Left lung (tissue), 14 donors: ENCODE data around the gene SRRD. TPM values are rescaled to one million over a fixed set of nuclear protein-coding genes. Genes with fewer than 3 reads are reported as not detected.

ENCODE experiments used
- ATAC-seq: fragments of 200-7000 bp; cut with Tn5 transposase; one replicate; pipeline ENCODE4 v1.9.1; 2020; ENCODE audit warnings: moderate library complexity
- DNase-seq, 4 donors: peaks; one replicate each; pipeline ENCODE4 v3.0.0-alpha.2; 2013 to 2020
- H3K27ac ChIP-seq, 2 donors: fragments of 200-600 bp; sonication (generic) in 1 of 2; one replicate each; pipeline versions ENCODE4 v1.5.0 to v1.8.0; 2020 to 2021
- H3K27me3 ChIP-seq, 2 donors: fragments of 200-600 bp; sonication (generic) in 1 of 2; one replicate each; pipeline versions ENCODE4 v1.5.0 to v1.8.0; 2020 to 2021
- H3K36me3 ChIP-seq, 2 donors: fragments of 200-600 bp; sonication (generic) in 1 of 2; one replicate each; pipeline versions ENCODE4 v1.5.0 to v1.8.0; 2020 to 2021
- H3K4me1 ChIP-seq, 2 donors: fragments of 200-600 bp; one replicate each; pipeline ENCODE4 v1.8.0; 2021
- H3K4me3 ChIP-seq, 2 donors: fragments of 200-600 bp; sonication (generic) in 1 of 2; one replicate each; pipeline versions ENCODE4 v1.5.0 to v1.8.0; 2020 to 2021; ENCODE audit warnings: mild to moderate bottlenecking in 1 of 2
- H3K9me3 ChIP-seq, 2 donors: fragments of 200-600 bp; sonication (generic) in 1 of 2; one replicate each; pipeline versions ENCODE4 v1.5.0 to v1.8.0; 2020 to 2021
- CTCF ChIP-seq, 2 donors: fragments of 200-600 bp; sonication (generic) in 1 of 2; IDR thresholded peaks; one replicate each; pipeline versions ENCODE4 v1.5.0 to v1.8.0; 2021; ENCODE audit warnings: antibody characterized with exemption in 2 of 2
- intact Hi-C, 2 donors: fragments of 100-400 bp; cut with DNase I; formaldehyde crosslinking; loops; one replicate each; pipeline versions ENCODE4 v1.11.2 to v1.14.2; 2022
- long read RNA-seq, 12 donors: library from polyadenylated mRNA in 2 of 12; unstranded in 2 of 12; transcript quantifications; one replicate each; pipeline ENCODE4 v2.0.0 and lab custom pipeline, GENCODE V29; 2019 to 2026
- polyA plus RNA-seq, 6 donors: library from polyadenylated mRNA; unstranded; fragments of 120-200 nt; gene quantifications; one replicate each; pipeline ENCODE4 v1.2.1, GENCODE V29; 2013; ENCODE audit not compliant: insufficient read length in 6 of 6
- total RNA-seq, 2 donors: library from RNA; stranded (reverse); fragmentation: NEBNext Ultra II Directional; extraction: Animal tissue kit (Norgen Biotek cat#: 25700); gene quantifications; one replicate each; pipeline ENCODE4 v1.2.1, GENCODE V29; 2021
- donor health status: DM: no; HTN: yes; CAD: no.
- donor health status: DM: no; HTN: no; CAD: no.

The SRRD gene
- total RNA-seq (10 to 100 TPM; 18.5 to 19.2 TPM), polyA plus RNA-seq (10 to 100 TPM; 25.9 to 33.1 (median 30.0) TPM)
- long read RNA-seq, donor 1, full-length matches to known transcripts: 9 of 35 reads
- long read RNA-seq, donor 1, partial matches to known transcripts: 20 of 35 reads
- long read RNA-seq, donor 1, other reads (novel, unspliced or antisense): 6 of 35 reads
- long read RNA-seq, donor 2, full-length matches to known transcripts: 9 of 38 reads
- long read RNA-seq, donor 2, partial matches to known transcripts: 21 of 38 reads
- long read RNA-seq, donor 2, other reads (novel, unspliced or antisense): 8 of 38 reads
- long read RNA-seq, donor 3, full-length matches to known transcripts: 7 of 7 reads
- long read RNA-seq, donor 3, partial matches to known transcripts: 0 of 7 reads
- long read RNA-seq, donor 3, other reads (novel, unspliced or antisense): 0 of 7 reads
- long read RNA-seq, donor 4, full-length matches to known transcripts: 1 of 2 reads
- long read RNA-seq, donor 4, partial matches to known transcripts: 0 of 2 reads
- long read RNA-seq, donor 4, other reads (novel, unspliced or antisense): 1 of 2 reads
- long read RNA-seq, donor 5, full-length matches to known transcripts: 11 of 29 reads
- long read RNA-seq, donor 5, partial matches to known transcripts: 13 of 29 reads
- long read RNA-seq, donor 5, other reads (novel, unspliced or antisense): 5 of 29 reads
- long read RNA-seq, donor 6, full-length matches to known transcripts: 6 of 6 reads
- long read RNA-seq, donor 6, partial matches to known transcripts: 0 of 6 reads
- long read RNA-seq, donor 6, other reads (novel, unspliced or antisense): 0 of 6 reads
- long read RNA-seq, donor 7, full-length matches to known transcripts: 2 of 2 reads
- long read RNA-seq, donor 7, partial matches to known transcripts: 0 of 2 reads
- long read RNA-seq, donor 7, other reads (novel, unspliced or antisense): 0 of 2 reads
- long read RNA-seq, donor 8, full-length matches to known transcripts: 11 of 53 reads
- long read RNA-seq, donor 8, partial matches to known transcripts: 32 of 53 reads
- long read RNA-seq, donor 8, other reads (novel, unspliced or antisense): 10 of 53 reads
- long read RNA-seq, donor 9: 0 reads
- long read RNA-seq, donor 10, full-length matches to known transcripts: 7 of 8 reads
- long read RNA-seq, donor 10, partial matches to known transcripts: 0 of 8 reads
- long read RNA-seq, donor 10, other reads (novel, unspliced or antisense): 1 of 8 reads
- long read RNA-seq, donor 11, full-length matches to known transcripts: 8 of 30 reads
- long read RNA-seq, donor 11, partial matches to known transcripts: 17 of 30 reads
- long read RNA-seq, donor 11, other reads (novel, unspliced or antisense): 5 of 30 reads
- long read RNA-seq, donor 12, full-length matches to known transcripts: 9 of 28 reads
- long read RNA-seq, donor 12, partial matches to known transcripts: 0 of 28 reads
- long read RNA-seq, donor 12, other reads (novel, unspliced or antisense): 19 of 28 reads

GRCh38 chr22:26483439-26484359 is at the start of gene SRRD, which contains the start of gene HPS4:
SRRD (plus strand) TSS chr22:26483877; CDS start chr22:26483891, 14 bp downstream.
HPS4 (minus strand) TSS chr22:26483783; CDS start chr22:26481762, 2,021 bp downstream.
- intact Hi-C loops: no loop called here
- DNase-seq: peak; percentile 90 to 97 (median 93)
- H3K4me1 ChIP-seq: peaks cover 20 to 70% of the 10 kb centered on the region in 2 donors
- no peaks in the 10 kb centered on the region for H3K9me3 ChIP-seq
- TF ChIP-seq CTCF (IDR thresholded peaks at IDR 0.05): no peak
- peaks cover 0 to 22% of the 10 kb centered on the region in 2 donors for H3K36me3 ChIP-seq
- ATAC-seq: peak; percentile 93
- H3K4me3 ChIP-seq: peak within 1 kb of the TSS; percentile 97 to 98
- H3K27me3 ChIP-seq: no peaks in the 10 kb centered on the region
- peak within 1 kb of the TSS; percentile 92 to 94 for H3K27ac ChIP-seq

- intact Hi-C loops: no loop called here
- peaks cover 0 to 9% of the 10 kb centered on the region in 2 donors for H3K36me3 ChIP-seq
Observed at GRCh38 chr22:26435327-26436093, 48.2 kb upstream of the SRRD start.

GRCh38 chr22:26436903-26437515 is 46.7 kb upstream of the SRRD start:
- Histone ChIP-seq H3K4me3 (no peak overlapping the region), H3K27me3 (no peaks in the 10 kb centered on the region), H3K9me3 (no peaks in the 10 kb centered on the region), H3K4me1 (peaks cover 0 to 11% of the 10 kb centered on the region in 2 donors), H3K27ac (no peak overlapping the region), H3K36me3 (peaks cover 0 to 9% of the 10 kb centered on the region in 2 donors)
- no peak for DNase-seq
- intact Hi-C loops: no loop called here
- ATAC-seq: peak; percentile 61
- no peak for TF ChIP-seq CTCF (IDR thresholded peaks at IDR 0.05)

More at GRCh38 chr22:26435327-26436093, 48.2 kb upstream of the SRRD start:
- ATAC-seq (no peak), DNase-seq (no peak)
- no peak for TF ChIP-seq CTCF (IDR thresholded peaks at IDR 0.05)
- Histone ChIP-seq H3K9me3 (no peaks in the 10 kb centered on the region), H3K4me1 (peaks cover 0 to 25% of the 10 kb centered on the region in 2 donors), H3K27ac (no peak overlapping the region), H3K4me3 (no peak overlapping the region), H3K27me3 (no peaks in the 10 kb centered on the region)
